ENCODE data around the gene CEP170. TPM values are rescaled to one million over a fixed set of nuclear protein-coding genes. Genes with fewer than 3 reads are reported as not detected.

CEP170 gene
- total and polyA plus RNA-seq, 2 experiments from 2014 or later, result 22.9 to 37.3 TPM

DNA sequence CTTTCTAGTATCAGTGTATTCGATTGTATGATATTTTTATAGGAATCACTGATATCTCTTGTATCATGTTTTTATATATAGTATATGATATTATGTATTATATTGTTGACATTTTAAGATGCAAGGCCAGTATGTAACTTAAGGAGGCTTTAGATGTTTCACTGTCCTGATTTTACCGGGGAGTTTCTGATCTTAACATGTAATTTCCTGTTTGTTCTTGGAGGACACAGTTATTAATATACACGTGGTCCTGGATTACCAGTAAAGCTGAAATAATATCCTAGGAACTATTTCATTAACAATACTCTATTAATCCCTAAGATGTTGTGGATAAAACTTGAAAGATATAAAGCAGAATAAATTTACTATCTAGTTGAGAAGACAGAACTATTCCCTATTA is 20.2 kb upstream of the CEP170 start:
- Histone ChIP-seq H3K9me3 (ENCODE audit: low read depth) (no peaks in the 10 kb centered on the region), H4K20me1 (ENCODE audit: insufficient read depth, poor library complexity, severe bottlenecking) (no peaks in the 10 kb centered on the region), H2AFZ (no peak overlapping the region), H3K4me2 (no peak overlapping the region), H3K27ac (no peak overlapping the region), H3K27me3 (no peaks in the 10 kb centered on the region), H3K9me2 (replicated peaks; ENCODE audit: insufficient read depth) (no peaks in the 10 kb centered on the region), H3K36me3 (replicated peaks; ENCODE audit: insufficient read depth, low read depth) (no peaks in the 10 kb centered on the region), H3K4me3 (no peak overlapping the region), H3K4me1 (ENCODE audit: insufficient read depth) (no peaks in the 10 kb centered on the region), H3K79me2 (no peaks in the 10 kb centered on the region)
- WGBS (ENCODE audit: low lambda C conversion rate, missing lambda C conversion rate), result 88% methylated on average over 3 of the region's 3 CpGs
- no peak for DNase-seq (ENCODE audit: low spot score)
- no peak for TF ChIP-seq EZH2phosphoT487 (IDR thresholded peaks at IDR 0.05; ENCODE audit: low read depth, severe bottlenecking, unreplicated experiment)
- TF ChIP-seq EZH2 (IDR thresholded peaks at IDR 0.05; ENCODE audit: borderline replicate concordance), result no peak
- TF ChIP-seq, protein P1, sequence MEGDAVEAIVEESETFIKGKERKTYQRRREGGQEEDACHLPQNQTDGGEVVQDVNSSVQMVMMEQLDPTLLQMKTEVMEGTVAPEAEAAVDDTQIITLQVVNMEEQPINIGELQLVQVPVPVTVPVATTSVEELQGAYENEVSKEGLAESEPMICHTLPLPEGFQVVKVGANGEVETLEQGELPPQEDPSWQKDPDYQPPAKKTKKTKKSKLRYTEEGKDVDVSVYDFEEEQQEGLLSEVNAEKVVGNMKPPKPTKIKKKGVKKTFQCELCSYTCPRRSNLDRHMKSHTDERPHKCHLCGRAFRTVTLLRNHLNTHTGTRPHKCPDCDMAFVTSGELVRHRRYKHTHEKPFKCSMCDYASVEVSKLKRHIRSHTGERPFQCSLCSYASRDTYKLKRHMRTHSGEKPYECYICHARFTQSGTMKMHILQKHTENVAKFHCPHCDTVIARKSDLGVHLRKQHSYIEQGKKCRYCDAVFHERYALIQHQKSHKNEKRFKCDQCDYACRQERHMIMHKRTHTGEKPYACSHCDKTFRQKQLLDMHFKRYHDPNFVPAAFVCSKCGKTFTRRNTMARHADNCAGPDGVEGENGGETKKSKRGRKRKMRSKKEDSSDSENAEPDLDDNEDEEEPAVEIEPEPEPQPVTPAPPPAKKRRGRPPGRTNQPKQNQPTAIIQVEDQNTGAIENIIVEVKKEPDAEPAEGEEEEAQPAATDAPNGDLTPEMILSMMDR (IDR thresholded peaks at IDR 0.05; ENCODE audit: poor library complexity), result no peak

DNA sequence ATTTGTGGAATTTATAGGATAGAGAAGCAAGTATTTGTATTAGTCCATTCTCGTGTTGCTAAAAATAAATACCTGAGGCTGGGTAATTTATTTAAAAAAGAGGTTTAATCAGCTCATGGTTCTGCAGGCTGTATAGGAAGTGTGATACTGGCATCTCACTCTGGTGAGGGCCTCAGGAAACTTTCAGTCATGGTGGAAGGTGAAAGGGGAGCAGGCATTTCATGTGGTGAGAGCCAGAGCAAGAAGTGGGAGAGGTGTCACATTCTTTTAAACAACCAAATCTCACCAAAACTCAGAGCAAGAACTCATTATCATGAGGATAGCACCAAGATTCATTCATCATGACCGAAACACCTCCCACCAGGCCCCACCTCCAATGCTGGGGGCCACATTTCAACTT is 18.9 kb upstream of the CEP170 start:
- Histone ChIP-seq H3K4me2 (no peak overlapping the region), H3K4me1 (ENCODE audit: insufficient read depth) (no peaks in the 10 kb centered on the region), H2AFZ (no peak overlapping the region), H3K4me3 (no peak overlapping the region), H3K27me3 (no peaks in the 10 kb centered on the region), H3K9me3 (ENCODE audit: low read depth) (no peaks in the 10 kb centered on the region), H3K79me2 (peaks cover under 1% of the 10 kb centered on the region), H4K20me1 (ENCODE audit: insufficient read depth, poor library complexity, severe bottlenecking) (no peaks in the 10 kb centered on the region), H3K9me2 (replicated peaks; ENCODE audit: insufficient read depth) (no peaks in the 10 kb centered on the region), H3K27ac (no peak overlapping the region), H3K36me3 (replicated peaks; ENCODE audit: insufficient read depth, low read depth) (no peaks in the 10 kb centered on the region)
- TF ChIP-seq EZH2phosphoT487 (IDR thresholded peaks at IDR 0.05; ENCODE audit: low read depth, severe bottlenecking, unreplicated experiment), result no peak
- TF ChIP-seq EZH2 (IDR thresholded peaks at IDR 0.05; ENCODE audit: borderline replicate concordance), result no peak
- TF ChIP-seq, protein P1 (IDR thresholded peaks at IDR 0.05; ENCODE audit: poor library complexity), result no peak
- DNase-seq (ENCODE audit: low spot score), result no peak
- WGBS (ENCODE audit: low lambda C conversion rate, missing lambda C conversion rate), result 95% methylated on average over 2 of the region's 2 CpGs

DNA sequence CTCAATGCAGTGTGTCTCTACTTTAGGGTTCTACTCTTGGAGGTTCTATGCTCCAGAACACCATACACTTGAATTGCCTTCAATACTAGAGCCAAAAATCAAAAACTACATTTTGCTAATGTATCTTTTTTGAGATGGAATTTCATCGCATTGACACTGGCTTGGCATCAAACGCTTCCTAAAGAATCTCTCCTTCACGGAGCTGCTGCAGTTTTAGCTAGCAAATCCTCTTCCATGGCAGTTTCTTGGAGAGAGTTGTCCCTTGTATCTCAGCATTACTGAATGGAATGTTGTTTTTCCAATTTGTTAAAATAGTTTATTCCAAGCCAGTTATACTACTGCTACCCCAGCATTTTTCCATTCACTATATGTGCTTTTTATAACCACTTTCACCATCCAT is 18.4 kb upstream of the CEP170 start:
- Histone ChIP-seq H3K27ac (no peak overlapping the region), H3K9me2 (replicated peaks; ENCODE audit: insufficient read depth) (no peaks in the 10 kb centered on the region), H3K4me1 (ENCODE audit: insufficient read depth) (peaks cover 3% of the 10 kb centered on the region), H3K27me3 (no peaks in the 10 kb centered on the region), H4K20me1 (ENCODE audit: insufficient read depth, poor library complexity, severe bottlenecking) (no peaks in the 10 kb centered on the region), H3K4me3 (no peak overlapping the region), H3K9me3 (ENCODE audit: low read depth) (no peaks in the 10 kb centered on the region), H2AFZ (no peak overlapping the region), H3K36me3 (replicated peaks; ENCODE audit: insufficient read depth, low read depth) (no peaks in the 10 kb centered on the region), H3K4me2 (no peak overlapping the region), H3K79me2 (peaks cover 5% of the 10 kb centered on the region)
- no peak for DNase-seq (ENCODE audit: low spot score)
- TF ChIP-seq, protein P1 (IDR thresholded peaks at IDR 0.05; ENCODE audit: poor library complexity), result no peak
- no peak for TF ChIP-seq EZH2phosphoT487 (IDR thresholded peaks at IDR 0.05; ENCODE audit: low read depth, severe bottlenecking, unreplicated experiment)
- TF ChIP-seq EZH2 (IDR thresholded peaks at IDR 0.05; ENCODE audit: borderline replicate concordance), result no peak
- WGBS (ENCODE audit: low lambda C conversion rate, missing lambda C conversion rate), result 95% methylated on average over 3 of the region's 3 CpGs

DNA sequence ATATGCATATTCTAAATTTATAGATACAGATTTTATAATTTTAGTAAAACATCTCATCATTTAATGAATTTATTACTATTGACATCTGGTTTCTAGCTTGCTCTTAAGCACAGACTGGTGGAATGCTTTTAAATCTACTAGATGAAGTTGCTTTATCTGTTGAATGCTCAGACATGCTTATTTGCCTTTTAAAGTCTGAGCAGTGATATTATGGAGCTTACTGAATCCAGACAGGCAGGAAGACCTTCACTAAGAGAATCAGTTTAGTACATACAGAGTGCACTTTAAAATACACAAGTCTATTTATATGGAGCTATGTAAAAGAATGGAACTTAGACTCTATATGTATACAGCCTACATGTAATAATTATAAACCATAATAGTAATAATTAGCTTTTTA is 17.3 kb upstream of the CEP170 start:
- H3K27me3 ChIP-seq, result no peaks in the 10 kb centered on the region
- no peak for DNase-seq (ENCODE audit: low spot score)
- H3K9me2 ChIP-seq (replicated peaks; ENCODE audit: insufficient read depth), result no peaks in the 10 kb centered on the region
- no peak overlapping the region for H3K27ac ChIP-seq
- H3K36me3 ChIP-seq (replicated peaks; ENCODE audit: insufficient read depth, low read depth), result no peaks in the 10 kb centered on the region
- no peaks in the 10 kb centered on the region for H3K9me3 ChIP-seq (ENCODE audit: low read depth)
- H3K4me1 ChIP-seq (ENCODE audit: insufficient read depth), result peaks cover 4% of the 10 kb centered on the region
- H2AFZ ChIP-seq, result no peak overlapping the region
- H3K79me2 ChIP-seq, result peaks cover 6% of the 10 kb centered on the region
- H3K4me3 ChIP-seq, result no peak overlapping the region
- TF ChIP-seq EZH2phosphoT487 (IDR thresholded peaks at IDR 0.05; ENCODE audit: low read depth, severe bottlenecking, unreplicated experiment) (no peak), EZH2 (IDR thresholded peaks at IDR 0.05; ENCODE audit: borderline replicate concordance) (no peak)
- TF ChIP-seq, protein P1 (IDR thresholded peaks at IDR 0.05; ENCODE audit: poor library complexity), result no peak
- no peak overlapping the region for H3K4me2 ChIP-seq
- no peaks in the 10 kb centered on the region for H4K20me1 ChIP-seq (ENCODE audit: insufficient read depth, poor library complexity, severe bottlenecking)
